Measurements from ENCODE around the gene CLRN3. TPM values are rescaled to one million over a fixed set of nuclear protein-coding genes. Genes with fewer than 3 reads are reported as not detected.

The CLRN3 gene
- total and polyA plus RNA-seq, 2 of the 8 experiments (the other 6 are each of a cell fraction or from before 2014, with no cell fraction given): not detected

DNA sequence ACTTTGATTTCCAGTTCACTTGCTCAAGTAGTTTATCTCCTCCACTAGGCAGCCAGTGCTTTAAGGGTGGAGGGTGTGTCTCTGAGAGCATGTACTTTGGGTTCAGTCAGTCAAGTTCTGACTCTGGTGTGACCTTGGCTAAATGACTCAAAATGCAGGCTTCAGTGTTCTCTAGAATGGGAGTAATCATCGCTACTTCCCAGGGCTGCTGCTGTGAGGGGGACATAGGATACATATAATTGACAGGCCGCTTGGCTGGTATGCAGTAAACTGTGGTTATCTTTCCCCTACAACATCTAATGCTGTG lies 17.7 kb upstream of the CLRN3 start (continued):
- TF ChIP-seq, protein P1, sequence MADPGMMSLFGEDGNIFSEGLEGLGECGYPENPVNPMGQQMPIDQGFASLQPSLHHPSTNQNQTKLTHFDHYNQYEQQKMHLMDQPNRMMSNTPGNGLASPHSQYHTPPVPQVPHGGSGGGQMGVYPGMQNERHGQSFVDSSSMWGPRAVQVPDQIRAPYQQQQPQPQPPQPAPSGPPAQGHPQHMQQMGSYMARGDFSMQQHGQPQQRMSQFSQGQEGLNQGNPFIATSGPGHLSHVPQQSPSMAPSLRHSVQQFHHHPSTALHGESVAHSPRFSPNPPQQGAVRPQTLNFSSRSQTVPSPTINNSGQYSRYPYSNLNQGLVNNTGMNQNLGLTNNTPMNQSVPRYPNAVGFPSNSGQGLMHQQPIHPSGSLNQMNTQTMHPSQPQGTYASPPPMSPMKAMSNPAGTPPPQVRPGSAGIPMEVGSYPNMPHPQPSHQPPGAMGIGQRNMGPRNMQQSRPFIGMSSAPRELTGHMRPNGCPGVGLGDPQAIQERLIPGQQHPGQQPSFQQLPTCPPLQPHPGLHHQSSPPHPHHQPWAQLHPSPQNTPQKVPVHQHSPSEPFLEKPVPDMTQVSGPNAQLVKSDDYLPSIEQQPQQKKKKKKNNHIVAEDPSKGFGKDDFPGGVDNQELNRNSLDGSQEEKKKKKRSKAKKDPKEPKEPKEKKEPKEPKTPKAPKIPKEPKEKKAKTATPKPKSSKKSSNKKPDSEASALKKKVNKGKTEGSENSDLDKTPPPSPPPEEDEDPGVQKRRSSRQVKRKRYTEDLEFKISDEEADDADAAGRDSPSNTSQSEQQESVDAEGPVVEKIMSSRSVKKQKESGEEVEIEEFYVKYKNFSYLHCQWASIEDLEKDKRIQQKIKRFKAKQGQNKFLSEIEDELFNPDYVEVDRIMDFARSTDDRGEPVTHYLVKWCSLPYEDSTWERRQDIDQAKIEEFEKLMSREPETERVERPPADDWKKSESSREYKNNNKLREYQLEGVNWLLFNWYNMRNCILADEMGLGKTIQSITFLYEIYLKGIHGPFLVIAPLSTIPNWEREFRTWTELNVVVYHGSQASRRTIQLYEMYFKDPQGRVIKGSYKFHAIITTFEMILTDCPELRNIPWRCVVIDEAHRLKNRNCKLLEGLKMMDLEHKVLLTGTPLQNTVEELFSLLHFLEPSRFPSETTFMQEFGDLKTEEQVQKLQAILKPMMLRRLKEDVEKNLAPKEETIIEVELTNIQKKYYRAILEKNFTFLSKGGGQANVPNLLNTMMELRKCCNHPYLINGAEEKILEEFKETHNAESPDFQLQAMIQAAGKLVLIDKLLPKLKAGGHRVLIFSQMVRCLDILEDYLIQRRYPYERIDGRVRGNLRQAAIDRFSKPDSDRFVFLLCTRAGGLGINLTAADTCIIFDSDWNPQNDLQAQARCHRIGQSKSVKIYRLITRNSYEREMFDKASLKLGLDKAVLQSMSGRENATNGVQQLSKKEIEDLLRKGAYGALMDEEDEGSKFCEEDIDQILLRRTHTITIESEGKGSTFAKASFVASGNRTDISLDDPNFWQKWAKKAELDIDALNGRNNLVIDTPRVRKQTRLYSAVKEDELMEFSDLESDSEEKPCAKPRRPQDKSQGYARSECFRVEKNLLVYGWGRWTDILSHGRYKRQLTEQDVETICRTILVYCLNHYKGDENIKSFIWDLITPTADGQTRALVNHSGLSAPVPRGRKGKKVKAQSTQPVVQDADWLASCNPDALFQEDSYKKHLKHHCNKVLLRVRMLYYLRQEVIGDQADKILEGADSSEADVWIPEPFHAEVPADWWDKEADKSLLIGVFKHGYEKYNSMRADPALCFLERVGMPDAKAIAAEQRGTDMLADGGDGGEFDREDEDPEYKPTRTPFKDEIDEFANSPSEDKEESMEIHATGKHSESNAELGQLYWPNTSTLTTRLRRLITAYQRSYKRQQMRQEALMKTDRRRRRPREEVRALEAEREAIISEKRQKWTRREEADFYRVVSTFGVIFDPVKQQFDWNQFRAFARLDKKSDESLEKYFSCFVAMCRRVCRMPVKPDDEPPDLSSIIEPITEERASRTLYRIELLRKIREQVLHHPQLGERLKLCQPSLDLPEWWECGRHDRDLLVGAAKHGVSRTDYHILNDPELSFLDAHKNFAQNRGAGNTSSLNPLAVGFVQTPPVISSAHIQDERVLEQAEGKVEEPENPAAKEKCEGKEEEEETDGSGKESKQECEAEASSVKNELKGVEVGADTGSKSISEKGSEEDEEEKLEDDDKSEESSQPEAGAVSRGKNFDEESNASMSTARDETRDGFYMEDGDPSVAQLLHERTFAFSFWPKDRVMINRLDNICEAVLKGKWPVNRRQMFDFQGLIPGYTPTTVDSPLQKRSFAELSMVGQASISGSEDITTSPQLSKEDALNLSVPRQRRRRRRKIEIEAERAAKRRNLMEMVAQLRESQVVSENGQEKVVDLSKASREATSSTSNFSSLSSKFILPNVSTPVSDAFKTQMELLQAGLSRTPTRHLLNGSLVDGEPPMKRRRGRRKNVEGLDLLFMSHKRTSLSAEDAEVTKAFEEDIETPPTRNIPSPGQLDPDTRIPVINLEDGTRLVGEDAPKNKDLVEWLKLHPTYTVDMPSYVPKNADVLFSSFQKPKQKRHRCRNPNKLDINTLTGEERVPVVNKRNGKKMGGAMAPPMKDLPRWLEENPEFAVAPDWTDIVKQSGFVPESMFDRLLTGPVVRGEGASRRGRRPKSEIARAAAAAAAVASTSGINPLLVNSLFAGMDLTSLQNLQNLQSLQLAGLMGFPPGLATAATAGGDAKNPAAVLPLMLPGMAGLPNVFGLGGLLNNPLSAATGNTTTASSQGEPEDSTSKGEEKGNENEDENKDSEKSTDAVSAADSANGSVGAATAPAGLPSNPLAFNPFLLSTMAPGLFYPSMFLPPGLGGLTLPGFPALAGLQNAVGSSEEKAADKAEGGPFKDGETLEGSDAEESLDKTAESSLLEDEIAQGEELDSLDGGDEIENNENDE (IDR thresholded peaks at IDR 0.05; ENCODE audit: insufficient replicate concordance, low read length): no peak
- TF ChIP-seq HDAC2 (IDR thresholded peaks at IDR 0.05; ENCODE audit: borderline replicate concordance in 1 of 2, low read depth in 2 of 2, low read length in 2 of 2) (no peak), BRCA1 (IDR thresholded peaks at IDR 0.05; ENCODE audit: low read depth, low read length) (no peak), CTBP2 (IDR thresholded peaks at IDR 0.05; ENCODE audit: borderline replicate concordance, insufficient read depth, insufficient read length, low read length) (no peak), JUND (IDR thresholded peaks at IDR 0.05; ENCODE audit: low read length) (no peak), HDAC6 (IDR thresholded peaks at IDR 0.05; ENCODE audit: low read depth, low read length) (no peak), CEBPB (IDR thresholded peaks at IDR 0.05; ENCODE audit: low read depth, low read length) (no peak), GTF2F1 (IDR thresholded peaks at IDR 0.05; ENCODE audit: borderline replicate concordance, low read depth, low read length) (no peak), SP4 (IDR thresholded peaks at IDR 0.05; ENCODE audit: low read length) (no peak), POU5F1 (IDR thresholded peaks at IDR 0.05; ENCODE audit: low read depth, low read length) (no peak), SIX5 (IDR thresholded peaks at IDR 0.05; ENCODE audit: low read depth, low read length) (no peak)
- TF ChIP-seq, protein P2, sequence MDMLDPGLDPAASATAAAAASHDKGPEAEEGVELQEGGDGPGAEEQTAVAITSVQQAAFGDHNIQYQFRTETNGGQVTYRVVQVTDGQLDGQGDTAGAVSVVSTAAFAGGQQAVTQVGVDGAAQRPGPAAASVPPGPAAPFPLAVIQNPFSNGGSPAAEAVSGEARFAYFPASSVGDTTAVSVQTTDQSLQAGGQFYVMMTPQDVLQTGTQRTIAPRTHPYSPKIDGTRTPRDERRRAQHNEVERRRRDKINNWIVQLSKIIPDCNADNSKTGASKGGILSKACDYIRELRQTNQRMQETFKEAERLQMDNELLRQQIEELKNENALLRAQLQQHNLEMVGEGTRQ (IDR thresholded peaks at IDR 0.05; ENCODE audit: low read length): no peak

Measured in H1 (cell line).